Cardiac muscle cell (in vitro differentiated cells and primary cell): ENCODE data around the gene TRABD2B. TPM values are rescaled to one million over a fixed set of nuclear protein-coding genes. Genes with fewer than 3 reads are reported as not detected.

ENCODE experiments used
- DNase-seq, 2 donors: peaks; one replicate each; pipeline versions ENCODE4 v3.0.0 to v3.0.0-alpha.2; 2010 to 2017; ENCODE audit warnings: low read depth in 1 of 2, low spot score in 1 of 2
- H3K27ac ChIP-seq: fragments of 200-600 bp; sonication (generic); 2 replicates; pipeline ENCODE4 v1.5.1; 2016
- H3K27me3 ChIP-seq: fragments of 200-600 bp; sonication (generic); 2 replicates; pipeline ENCODE4 v1.6.0; 2016; ENCODE audit warnings: control low read depth
- H3K36me3 ChIP-seq: fragments of 200-600 bp; sonication (generic); 2 replicates; pipeline ENCODE4 v1.5.1; 2016; ENCODE audit warnings: control low read depth
- H3K4me1 ChIP-seq: fragments of 200-600 bp; sonication (generic); 2 replicates; pipeline ENCODE4 v1.8.1; 2017; ENCODE audit warnings: low read depth, mild to moderate bottlenecking, mixed run types
- H3K4me3 ChIP-seq: fragments of 200-600 bp; sonication (generic); 2 replicates; pipeline ENCODE4 v1.5.1; 2016; ENCODE audit warnings: mild to moderate bottlenecking
- H3K9me3 ChIP-seq: fragments of 200-600 bp; sonication (generic); 2 replicates; pipeline ENCODE4 v1.5.1; 2017; ENCODE audit warnings: low read depth, mild to moderate bottlenecking, control low read depth
- CTCF ChIP-seq: IDR thresholded peaks from 2 replicates; pipeline ENCODE4 v1.5.1; 2012; ENCODE audit warnings: low read depth, mild to moderate bottlenecking, low read length
- polyA plus RNA-seq: library from polyadenylated mRNA; unstranded; fragments of >200 nt; fragmentation: Nextera tagmentation; extraction: Ambion mirVana; gene quantifications from 2 replicates; pipeline ENCODE4 v1.2.1, GENCODE V29; 2016
- total RNA-seq: library from RNA; depleted of rRNA; stranded (reverse); fragments of >200 nt; gene quantifications from 2 replicates; pipeline ENCODE4 v1.2.3, GENCODE V29; 2016

Gene TRABD2B
- total and polyA plus RNA-seq, 2 experiments from 2014 or later: 0.60 to 0.82 TPM

- Histone ChIP-seq H3K9me3 (no peaks in the 10 kb centered on the region), H3K27me3 (no peaks in the 10 kb centered on the region), H3K4me1 (no peaks in the 10 kb centered on the region), H3K4me3 (no peak overlapping the region), H3K36me3 (no peaks in the 10 kb centered on the region), H3K27ac (no peak overlapping the region)
- no peak for DNase-seq
- TF ChIP-seq CTCF: no peak
Measured at GRCh38 chr1:47805018-47805417, 192.2 kb downstream of the TRABD2B start.

GRCh38 chr1:47803815-47804501 lies 193.2 kb downstream of the TRABD2B start:
- no peaks in the 10 kb centered on the region for H3K4me1 ChIP-seq

GRCh38 chr1:47797575-47797974 lies 199.6 kb downstream of the TRABD2B start:
- no peaks in the 10 kb centered on the region for H3K4me1 ChIP-seq
- H3K4me3 ChIP-seq: no peak overlapping the region
- no peaks in the 10 kb centered on the region for H3K9me3 ChIP-seq
- H3K27ac ChIP-seq: no peak overlapping the region
- peak in 1 of 2 donors; percentile 47 for DNase-seq
- no peaks in the 10 kb centered on the region for H3K27me3 ChIP-seq
- no peaks in the 10 kb centered on the region for H3K36me3 ChIP-seq
- TF ChIP-seq CTCF: no peak

More at GRCh38 chr1:47803815-47804501, 193.2 kb downstream of the TRABD2B start:
- peak in 1 of 2 donors; percentile 52 for DNase-seq
- H3K36me3 ChIP-seq: no peaks in the 10 kb centered on the region
- no peak overlapping the region for H3K27ac ChIP-seq
- H3K4me3 ChIP-seq: no peak overlapping the region
- TF ChIP-seq CTCF: no peak
- H3K9me3 ChIP-seq: no peaks in the 10 kb centered on the region
- no peaks in the 10 kb centered on the region for H3K27me3 ChIP-seq

- no peak overlapping the region for H3K27ac ChIP-seq
- no peak for TF ChIP-seq CTCF
- H3K27me3 ChIP-seq: no peaks in the 10 kb centered on the region
- H3K4me1 ChIP-seq: no peaks in the 10 kb centered on the region
- H3K9me3 ChIP-seq: no peaks in the 10 kb centered on the region
- no peak for DNase-seq
- no peaks in the 10 kb centered on the region for H3K36me3 ChIP-seq
- no peak overlapping the region for H3K4me3 ChIP-seq
Measured at GRCh38 chr1:47796626-47797025, 200.6 kb downstream of the TRABD2B start.

GRCh38 chr1:47795102-47795501 lies 202.1 kb downstream of the TRABD2B start:
- Histone ChIP-seq H3K36me3 (no peaks in the 10 kb centered on the region), H3K27me3 (no peaks in the 10 kb centered on the region), H3K27ac (no peak overlapping the region), H3K9me3 (no peaks in the 10 kb centered on the region), H3K4me3 (no peak overlapping the region), H3K4me1 (no peaks in the 10 kb centered on the region)
- TF ChIP-seq CTCF: no peak
- no peak for DNase-seq

GRCh38 chr1:47794530-47794929 lies 202.7 kb downstream of the TRABD2B start:
- Histone ChIP-seq H3K4me3 (no peak overlapping the region), H3K9me3 (no peaks in the 10 kb centered on the region), H3K27ac (no peak overlapping the region), H3K27me3 (no peaks in the 10 kb centered on the region), H3K36me3 (no peaks in the 10 kb centered on the region), H3K4me1 (no peaks in the 10 kb centered on the region)
- no peak for TF ChIP-seq CTCF
- no peak for DNase-seq
